C1 segment of cervical spinal cord (tissue), 14 donors: ENCODE data around the gene KIDINS220.

ENCODE experiments used
- DNase-seq, 14 donors: peaks; one replicate each; lab custom pipeline; 2025; lab: John Stamatoyannopoulos, UW

KIDINS220 gene

GRCh38 chr2:8699839-8700238 lies 137.6 kb downstream of the KIDINS220 start:
- no peak for DNase-seq

DNA sequence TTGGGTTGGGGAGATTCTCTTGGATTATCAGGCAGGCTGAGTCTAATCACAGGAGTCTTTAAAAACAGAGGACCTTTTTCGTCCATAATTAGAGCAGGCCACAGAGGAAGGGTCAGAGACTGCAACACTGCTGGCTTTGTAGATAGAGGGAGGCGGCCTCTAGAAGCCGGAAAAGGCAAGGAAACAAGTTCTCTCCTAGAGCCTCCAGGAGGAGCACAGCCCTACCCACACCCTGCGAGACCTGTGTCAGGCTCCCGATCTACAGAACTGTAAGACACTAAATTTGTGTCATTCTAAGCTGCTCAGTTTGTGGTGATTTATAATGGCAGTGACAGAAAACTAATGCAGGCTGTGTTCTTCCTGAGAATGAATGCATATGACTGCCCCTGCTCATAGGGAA lies 140.2 kb downstream of the KIDINS220 start:
- no peak for DNase-seq

- DNase-seq = no peak
Observed at GRCh38 chr2:8694737-8695136, 142.7 kb downstream of the KIDINS220 start.

DNA sequence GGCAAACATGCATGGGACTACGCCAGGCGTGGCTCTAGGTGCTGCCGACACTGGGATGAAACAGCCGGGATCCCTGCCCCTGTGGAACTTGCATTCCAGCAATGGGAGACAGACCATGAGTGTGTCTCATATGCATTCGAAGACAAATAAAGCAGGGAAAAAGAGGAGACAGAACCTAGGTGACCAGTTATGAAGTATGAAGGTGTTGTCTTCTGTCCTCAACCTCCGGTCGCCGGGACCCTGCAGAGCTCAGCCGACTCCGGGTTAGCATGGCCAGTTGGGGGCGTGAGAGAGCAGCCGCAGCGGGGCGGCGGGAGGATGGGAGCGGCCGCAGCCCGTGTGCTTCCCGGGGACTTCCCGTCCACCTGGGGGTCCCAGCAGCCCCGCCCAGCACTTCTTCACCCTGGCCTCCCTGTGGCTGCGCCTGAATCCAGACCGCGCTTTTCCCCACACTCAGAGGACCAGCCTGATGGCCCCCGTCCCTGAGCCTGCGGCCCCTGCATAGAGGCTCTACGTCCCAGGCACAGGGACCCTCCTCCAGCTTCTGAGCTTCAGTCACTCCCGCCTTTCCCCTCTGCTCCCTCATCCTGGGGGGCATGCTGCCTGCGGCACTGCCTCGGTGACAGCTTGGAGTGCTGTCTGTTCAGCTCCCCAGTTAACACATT lies 144.1 kb downstream of the KIDINS220 start:
- DNase-seq = peak in 9 of 14 donors; percentile 3 to 63 (median 25)

GRCh38 chr2:8692783-8693156 lies 144.6 kb downstream of the KIDINS220 start:
- DNase-seq = no peak

DNA sequence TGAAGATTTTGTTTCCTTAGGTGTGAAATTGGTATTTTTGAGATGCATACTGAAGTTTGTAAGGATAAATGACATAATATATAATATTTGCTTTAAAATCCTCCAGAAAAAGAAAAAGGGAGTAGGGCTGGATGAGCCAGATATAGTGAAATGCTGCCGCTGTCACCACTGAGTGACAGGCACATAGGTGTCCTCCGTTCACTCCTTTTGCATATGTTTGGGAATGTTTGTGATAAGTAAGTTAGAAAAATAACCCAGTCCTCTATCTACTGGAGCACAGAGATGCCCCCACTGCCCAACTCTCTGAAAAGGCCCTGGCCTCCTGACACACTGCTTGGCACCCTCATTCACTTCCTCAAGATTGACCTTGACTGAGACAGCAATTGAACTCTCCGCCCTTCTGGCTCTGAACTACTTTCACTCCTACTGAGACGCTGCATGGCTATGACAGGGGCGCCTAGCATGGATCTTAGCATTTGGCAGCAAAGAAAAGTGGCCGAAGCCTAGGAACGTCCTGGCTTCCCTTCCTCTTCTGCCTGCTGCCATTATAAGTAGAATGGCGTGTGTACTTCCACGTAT lies 145.5 kb downstream of the KIDINS220 start:
- DNase-seq = no peak

- peak in 12 of 14 donors; percentile 32 to 86 (median 46) for DNase-seq
Observed at GRCh38 chr2:8685697-8686358, 151.6 kb downstream of the KIDINS220 start.

DNA sequence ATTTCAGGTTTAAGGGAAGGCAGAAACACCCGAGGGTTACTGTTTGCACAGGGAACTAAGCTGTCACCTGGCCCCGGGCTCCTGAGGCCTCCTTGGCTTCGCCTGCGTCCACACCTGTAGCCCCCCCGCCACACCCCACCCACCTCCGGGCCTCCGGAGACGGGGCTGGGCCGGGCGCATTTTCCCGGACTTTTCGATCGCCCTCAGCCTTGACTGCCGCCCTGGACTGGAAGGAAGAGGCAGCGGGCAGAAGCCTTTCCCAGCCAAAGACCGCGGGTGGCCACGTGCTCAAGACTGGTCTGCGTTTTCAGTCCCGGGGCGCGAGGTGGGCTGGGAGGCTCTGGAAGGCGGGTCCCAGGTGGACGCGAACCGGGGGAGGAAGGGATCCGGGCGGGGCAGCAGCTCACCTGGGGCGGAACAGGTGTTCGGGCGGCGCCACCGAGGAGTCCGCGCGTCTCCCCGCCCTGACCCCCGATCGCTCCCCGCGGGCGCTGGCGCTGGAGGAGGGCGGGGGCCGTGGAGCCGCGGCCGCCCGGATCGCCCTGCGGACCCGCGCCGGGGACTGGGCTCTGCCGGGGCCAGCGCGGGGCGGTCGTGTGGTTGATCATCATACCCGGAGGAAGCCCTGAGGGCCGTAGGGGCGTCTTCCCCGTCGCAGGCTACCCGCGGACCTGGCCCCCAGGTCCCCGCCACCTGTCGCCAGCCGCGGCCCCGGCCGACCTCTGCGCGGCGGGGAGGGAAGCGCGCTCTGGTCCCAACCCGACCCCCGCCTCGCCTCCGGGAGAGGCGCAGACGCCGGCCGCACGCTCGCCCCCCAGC lies 152.3 kb downstream of the KIDINS220 start:
- peak in 11 of 14 donors; percentile 20 to 63 (median 43) for DNase-seq

GRCh38 chr2:8684540-8684877 lies 152.9 kb downstream of the KIDINS220 start:
- peak in 6 of 14 donors; percentile 34 to 63 (median 44) for DNase-seq

DNA sequence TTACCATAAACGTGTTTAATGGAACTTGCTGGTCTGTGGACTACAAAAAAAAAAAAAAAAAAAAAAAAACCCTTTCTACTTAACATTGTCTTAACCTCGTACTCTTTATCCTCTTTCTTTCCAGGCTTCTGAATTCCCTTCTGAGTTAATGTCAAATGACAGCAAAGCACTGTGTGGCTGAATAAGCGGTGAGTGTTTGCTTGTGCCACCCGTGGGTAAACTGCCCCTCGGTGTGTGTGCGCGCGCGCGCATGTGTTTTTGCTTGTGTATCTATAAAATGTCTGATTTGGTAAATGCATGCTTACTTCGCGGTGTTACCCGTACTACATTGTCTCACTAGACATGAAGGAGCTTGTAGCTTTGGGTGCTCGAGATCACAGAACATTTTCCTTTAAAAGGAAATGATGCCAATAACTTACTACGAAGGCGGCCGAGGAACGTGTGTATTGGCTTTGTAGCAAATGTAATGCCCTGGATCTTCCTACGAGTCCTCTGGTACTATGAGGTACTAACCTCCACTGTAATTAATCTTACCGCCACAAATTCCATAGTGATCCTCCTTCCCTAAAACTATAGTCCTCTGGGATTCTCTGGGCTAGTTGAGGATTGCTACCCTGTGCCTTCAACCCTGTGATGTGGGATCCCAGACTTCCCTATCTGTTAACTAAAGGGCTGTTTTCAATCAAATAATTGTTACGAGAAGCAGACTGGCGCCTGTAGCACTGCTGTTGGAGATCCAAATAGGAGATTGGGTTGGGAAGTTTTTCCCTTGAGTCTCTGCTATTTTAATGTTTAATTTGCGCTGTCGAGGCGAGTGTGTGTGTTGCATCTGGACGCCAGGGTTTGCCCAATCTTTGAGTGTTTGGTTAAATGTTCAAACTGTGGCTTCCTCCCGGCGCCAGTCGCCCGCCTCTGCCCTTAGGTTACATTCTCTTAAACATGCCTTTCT lies 154.4 kb downstream of the KIDINS220 start:
- peak in 11 of 14 donors; percentile 9 to 76 (median 42) for DNase-seq

GRCh38 chr2:8681786-8682692 lies 155.4 kb downstream of the KIDINS220 start, which contains the start of gene ID2:
ID2 (plus strand) TSS chr2:8682056; CDS start chr2:8682166, 110 bp downstream.
- peak; percentile 83 to 99 (median 98) for DNase-seq

DNA sequence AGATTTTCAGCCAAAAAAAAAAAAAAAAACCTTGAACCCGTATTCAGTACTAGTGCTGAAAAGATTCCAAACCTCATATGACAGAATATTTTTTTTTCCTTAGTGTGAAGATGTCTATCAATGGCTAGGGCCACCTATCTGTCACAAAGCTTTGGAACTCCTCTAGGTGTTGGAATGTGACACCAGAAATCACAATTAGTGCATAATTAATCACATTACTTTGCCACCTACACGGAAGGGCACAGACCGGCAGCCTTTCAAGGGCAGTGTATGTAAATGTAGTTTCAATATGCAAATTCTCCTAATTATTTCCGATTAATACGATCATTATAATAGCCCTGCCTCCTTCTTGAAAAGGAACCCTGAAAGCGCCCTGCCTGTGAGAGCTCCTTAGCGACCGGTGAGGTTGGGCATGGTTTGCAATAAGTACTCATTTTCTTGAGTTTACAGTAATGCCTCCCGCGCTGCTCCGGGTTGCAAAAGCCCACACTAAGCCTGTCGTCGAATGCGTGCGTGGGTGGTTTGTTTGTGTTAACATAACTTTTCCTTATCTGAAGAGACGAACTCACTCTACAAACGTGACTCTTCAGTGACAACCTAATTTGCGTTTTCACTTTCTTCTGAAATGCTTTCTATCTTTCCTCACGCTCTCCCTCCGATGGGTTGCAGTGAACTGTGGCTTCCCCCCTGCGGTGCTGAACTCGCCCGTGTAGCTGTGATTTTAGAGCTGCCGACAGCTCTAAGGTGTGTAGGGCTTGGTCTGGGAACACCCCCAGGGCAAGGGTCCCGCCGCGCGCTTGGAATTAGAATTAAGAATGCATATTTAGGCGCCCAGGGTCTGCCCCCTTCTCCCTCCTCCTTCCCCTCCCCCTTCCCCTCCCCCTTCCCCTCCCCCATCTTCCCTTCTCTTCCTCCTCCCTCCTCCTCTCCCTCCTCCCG lies 156.3 kb downstream of the KIDINS220 start:
- peak in 10 of 14 donors; percentile 48 to 76 (median 66) for DNase-seq

DNA sequence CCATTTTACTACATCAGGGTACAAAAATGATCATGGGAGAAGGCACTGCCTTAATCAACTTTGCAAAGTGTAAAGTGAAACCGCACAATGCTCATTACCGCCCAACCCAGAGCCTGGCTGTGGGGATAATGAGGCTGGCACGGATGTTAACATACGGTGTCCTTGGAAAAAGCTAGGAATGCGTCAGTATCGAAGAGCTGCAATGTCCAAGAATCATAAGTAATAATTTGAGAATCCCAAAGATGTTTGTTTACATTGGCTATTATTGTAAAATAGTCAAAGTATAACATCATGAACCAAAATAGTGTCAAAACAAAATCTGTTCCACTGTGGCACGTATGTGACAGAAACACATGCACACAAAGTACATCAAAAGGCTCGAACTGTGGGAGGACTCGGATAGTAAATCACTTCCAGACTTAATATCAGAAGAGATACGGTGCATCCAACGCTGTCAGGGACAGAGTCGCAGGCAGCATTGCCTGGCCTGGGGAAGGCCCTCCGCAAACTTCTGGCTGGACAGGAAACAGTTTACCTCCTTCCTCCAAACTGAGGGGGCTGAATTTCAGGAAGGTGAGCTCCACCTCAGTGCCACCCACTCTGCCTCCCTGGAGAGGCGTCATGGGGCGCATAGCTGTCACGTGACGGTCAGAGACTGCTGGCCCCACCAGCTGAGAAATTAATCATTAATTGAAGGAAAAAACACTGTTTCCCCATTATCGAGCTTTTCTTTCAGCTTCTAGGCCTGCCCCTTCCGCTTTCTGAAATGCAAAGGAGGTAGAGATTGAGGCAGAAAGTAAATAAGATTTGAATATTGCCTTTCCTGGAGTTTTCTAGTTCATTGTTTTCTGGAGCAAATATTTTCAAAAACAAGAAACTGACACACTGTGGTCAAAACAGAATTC lies 157.3 kb downstream of the KIDINS220 start:
- DNase-seq = peak in 9 of 14 donors; percentile 13 to 51 (median 38)

GRCh38 chr2:8679567-8679826 lies 157.9 kb downstream of the KIDINS220 start:
- no peak for DNase-seq
